WTC11 (cell line): ENCODE data around the gene STK32C.

Experiments used
- CBFB ChIP-seq: sonication (generic); formaldehyde crosslinking; IDR thresholded peaks from 2 replicates; pipeline ENCODE4 v1.8.1; 2022; ENCODE audit warnings: mild to moderate bottlenecking, low read depth, missing genetic modification reagents
- E2F1 ChIP-seq: sonication (generic); formaldehyde crosslinking; IDR thresholded peaks from 2 replicates; pipeline ENCODE4 v1.8.0; 2022; ENCODE audit warnings: mild to moderate bottlenecking, missing genetic modification reagents
- MYBL2 ChIP-seq: sonication (generic); formaldehyde crosslinking; IDR thresholded peaks from 2 replicates; pipeline ENCODE4 v1.8.1; 2023; ENCODE audit warnings: mild to moderate bottlenecking, moderate library complexity, missing genetic modification reagents
- NR3C1 ChIP-seq: sonication (generic); formaldehyde crosslinking; conservative IDR thresholded peaks from 2 replicates; pipeline ENCODE4 v1.8.1; 2023; ENCODE audit warnings: low read depth, mild to moderate bottlenecking, missing genetic modification reagents
- SP1 ChIP-seq: sonication (generic); formaldehyde crosslinking; conservative IDR thresholded peaks from 2 replicates; pipeline ENCODE4 v1.8.1; 2022; ENCODE audit warnings: missing genetic modification reagents
- STAT6 ChIP-seq: sonication (generic); formaldehyde crosslinking; conservative IDR thresholded peaks from 2 replicates; pipeline ENCODE4 v1.8.1; 2023; ENCODE audit warnings: mild to moderate bottlenecking, low read depth, missing genetic modification reagents, moderate library complexity
- USF1 ChIP-seq: sonication (generic); formaldehyde crosslinking; IDR thresholded peaks from 2 replicates; pipeline ENCODE4 v1.8.0; 2022; ENCODE audit warnings: mild to moderate bottlenecking, missing genetic modification reagents
- ZNF121 ChIP-seq: sonication (generic); formaldehyde crosslinking; IDR thresholded peaks from 2 replicates; pipeline ENCODE4 v1.8.0; 2023; ENCODE audit warnings: missing genetic modification reagents
- ZNF232 ChIP-seq: sonication (generic); formaldehyde crosslinking; IDR thresholded peaks from 2 replicates; pipeline ENCODE4 v1.8.0; 2022; ENCODE audit warnings: mild to moderate bottlenecking, missing genetic modification reagents
- TF ChIP-seq, protein P1 (sequence below): fragments of 200-600 bp; IDR thresholded peaks from 2 replicates; pipeline ENCODE4 v1.8.0; 2022; ENCODE audit warnings: antibody characterized with exemption
- TF ChIP-seq, protein P2 (sequence below): sonication (generic); formaldehyde crosslinking; IDR thresholded peaks from 2 replicates; pipeline ENCODE4 v1.8.0; 2023; ENCODE audit warnings: missing genetic modification reagents
- TF ChIP-seq, protein P3 (sequence below): sonication (generic); formaldehyde crosslinking; IDR thresholded peaks from 2 replicates; pipeline ENCODE4 v1.8.1; 2022; ENCODE audit warnings: missing genetic modification reagents, borderline replicate concordance
- TF ChIP-seq, protein P4 (sequence below): sonication (generic); formaldehyde crosslinking; conservative IDR thresholded peaks from 2 replicates; pipeline ENCODE4 v1.8.1; 2022; ENCODE audit warnings: mild to moderate bottlenecking, missing genetic modification reagents
- TF ChIP-seq, protein P5 (sequence below): fragments of 250-450 bp; sonication (Bioruptor Pico); IDR thresholded peaks from 2 replicates; pipeline ENCODE4 v2.1.2; 2022; ENCODE audit warnings: mild to moderate bottlenecking, moderate library complexity

GRCh38 chr10:132249824-132250375 lies 57.9 kb downstream of the STK32C start:
- TF ChIP-seq, protein P1, sequence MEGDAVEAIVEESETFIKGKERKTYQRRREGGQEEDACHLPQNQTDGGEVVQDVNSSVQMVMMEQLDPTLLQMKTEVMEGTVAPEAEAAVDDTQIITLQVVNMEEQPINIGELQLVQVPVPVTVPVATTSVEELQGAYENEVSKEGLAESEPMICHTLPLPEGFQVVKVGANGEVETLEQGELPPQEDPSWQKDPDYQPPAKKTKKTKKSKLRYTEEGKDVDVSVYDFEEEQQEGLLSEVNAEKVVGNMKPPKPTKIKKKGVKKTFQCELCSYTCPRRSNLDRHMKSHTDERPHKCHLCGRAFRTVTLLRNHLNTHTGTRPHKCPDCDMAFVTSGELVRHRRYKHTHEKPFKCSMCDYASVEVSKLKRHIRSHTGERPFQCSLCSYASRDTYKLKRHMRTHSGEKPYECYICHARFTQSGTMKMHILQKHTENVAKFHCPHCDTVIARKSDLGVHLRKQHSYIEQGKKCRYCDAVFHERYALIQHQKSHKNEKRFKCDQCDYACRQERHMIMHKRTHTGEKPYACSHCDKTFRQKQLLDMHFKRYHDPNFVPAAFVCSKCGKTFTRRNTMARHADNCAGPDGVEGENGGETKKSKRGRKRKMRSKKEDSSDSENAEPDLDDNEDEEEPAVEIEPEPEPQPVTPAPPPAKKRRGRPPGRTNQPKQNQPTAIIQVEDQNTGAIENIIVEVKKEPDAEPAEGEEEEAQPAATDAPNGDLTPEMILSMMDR: no peak
- TF ChIP-seq, protein P2, sequence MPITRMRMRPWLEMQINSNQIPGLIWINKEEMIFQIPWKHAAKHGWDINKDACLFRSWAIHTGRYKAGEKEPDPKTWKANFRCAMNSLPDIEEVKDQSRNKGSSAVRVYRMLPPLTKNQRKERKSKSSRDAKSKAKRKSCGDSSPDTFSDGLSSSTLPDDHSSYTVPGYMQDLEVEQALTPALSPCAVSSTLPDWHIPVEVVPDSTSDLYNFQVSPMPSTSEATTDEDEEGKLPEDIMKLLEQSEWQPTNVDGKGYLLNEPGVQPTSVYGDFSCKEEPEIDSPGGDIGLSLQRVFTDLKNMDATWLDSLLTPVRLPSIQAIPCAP (CRISPR knock-in tag): no peak
- TF ChIP-seq, protein P3, sequence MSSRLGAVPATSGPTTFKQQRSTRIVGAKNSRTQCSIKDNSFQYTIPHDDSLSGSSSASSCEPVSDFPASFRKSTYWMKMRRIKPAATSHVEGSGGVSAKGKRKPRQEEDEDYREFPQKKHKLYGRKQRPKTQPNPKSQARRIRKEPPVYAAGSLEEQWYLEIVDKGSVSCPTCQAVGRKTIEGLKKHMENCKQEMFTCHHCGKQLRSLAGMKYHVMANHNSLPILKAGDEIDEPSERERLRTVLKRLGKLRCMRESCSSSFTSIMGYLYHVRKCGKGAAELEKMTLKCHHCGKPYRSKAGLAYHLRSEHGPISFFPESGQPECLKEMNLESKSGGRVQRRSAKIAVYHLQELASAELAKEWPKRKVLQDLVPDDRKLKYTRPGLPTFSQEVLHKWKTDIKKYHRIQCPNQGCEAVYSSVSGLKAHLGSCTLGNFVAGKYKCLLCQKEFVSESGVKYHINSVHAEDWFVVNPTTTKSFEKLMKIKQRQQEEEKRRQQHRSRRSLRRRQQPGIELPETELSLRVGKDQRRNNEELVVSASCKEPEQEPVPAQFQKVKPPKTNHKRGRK: no peak
- TF ChIP-seq MYBL2 (CRISPR knock-in tag): no peak
- no peak for TF ChIP-seq ZNF232 (CRISPR knock-in tag)
- no peak for TF ChIP-seq CBFB (CRISPR knock-in tag)
- TF ChIP-seq SP1 (CRISPR knock-in tag): no peak
- TF ChIP-seq, protein P4, sequence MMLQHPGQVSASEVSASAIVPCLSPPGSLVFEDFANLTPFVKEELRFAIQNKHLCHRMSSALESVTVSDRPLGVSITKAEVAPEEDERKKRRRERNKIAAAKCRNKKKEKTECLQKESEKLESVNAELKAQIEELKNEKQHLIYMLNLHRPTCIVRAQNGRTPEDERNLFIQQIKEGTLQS (CRISPR knock-in tag): no peak
- no peak for TF ChIP-seq E2F1 (CRISPR knock-in tag)
- no peak for TF ChIP-seq USF1
- no peak for TF ChIP-seq ZNF121
- TF ChIP-seq STAT6 (CRISPR knock-in tag): no peak
- TF ChIP-seq NR3C1: no peak
- TF ChIP-seq, protein P5, sequence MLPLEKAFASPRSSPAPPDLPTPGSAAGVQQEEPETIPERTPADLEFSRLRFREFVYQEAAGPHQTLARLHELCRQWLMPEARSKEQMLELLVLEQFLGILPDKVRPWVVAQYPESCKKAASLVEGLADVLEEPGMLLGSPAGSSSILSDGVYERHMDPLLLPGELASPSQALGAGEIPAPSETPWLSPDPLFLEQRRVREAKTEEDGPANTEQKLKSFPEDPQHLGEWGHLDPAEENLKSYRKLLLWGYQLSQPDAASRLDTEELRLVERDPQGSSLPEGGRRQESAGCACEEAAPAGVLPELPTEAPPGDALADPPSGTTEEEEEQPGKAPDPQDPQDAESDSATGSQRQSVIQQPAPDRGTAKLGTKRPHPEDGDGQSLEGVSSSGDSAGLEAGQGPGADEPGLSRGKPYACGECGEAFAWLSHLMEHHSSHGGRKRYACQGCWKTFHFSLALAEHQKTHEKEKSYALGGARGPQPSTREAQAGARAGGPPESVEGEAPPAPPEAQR (CRISPR knock-in tag): no peak
